HG03103 (cell line): ENCODE measurements around the gene GPR135.

Experiments
- ATAC-seq: cut with Tn5 transposase; IDR thresholded peaks from one replicate; pipeline ENCODE4 v1.9.1; 2021; ENCODE audit warnings: low read depth; ENCODE audit not compliant: unreplicated experiment

The GPR135 gene, protein sequence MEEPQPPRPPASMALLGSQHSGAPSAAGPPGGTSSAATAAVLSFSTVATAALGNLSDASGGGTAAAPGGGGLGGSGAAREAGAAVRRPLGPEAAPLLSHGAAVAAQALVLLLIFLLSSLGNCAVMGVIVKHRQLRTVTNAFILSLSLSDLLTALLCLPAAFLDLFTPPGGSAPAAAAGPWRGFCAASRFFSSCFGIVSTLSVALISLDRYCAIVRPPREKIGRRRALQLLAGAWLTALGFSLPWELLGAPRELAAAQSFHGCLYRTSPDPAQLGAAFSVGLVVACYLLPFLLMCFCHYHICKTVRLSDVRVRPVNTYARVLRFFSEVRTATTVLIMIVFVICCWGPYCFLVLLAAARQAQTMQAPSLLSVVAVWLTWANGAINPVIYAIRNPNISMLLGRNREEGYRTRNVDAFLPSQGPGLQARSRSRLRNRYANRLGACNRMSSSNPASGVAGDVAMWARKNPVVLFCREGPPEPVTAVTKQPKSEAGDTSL

DNA sequence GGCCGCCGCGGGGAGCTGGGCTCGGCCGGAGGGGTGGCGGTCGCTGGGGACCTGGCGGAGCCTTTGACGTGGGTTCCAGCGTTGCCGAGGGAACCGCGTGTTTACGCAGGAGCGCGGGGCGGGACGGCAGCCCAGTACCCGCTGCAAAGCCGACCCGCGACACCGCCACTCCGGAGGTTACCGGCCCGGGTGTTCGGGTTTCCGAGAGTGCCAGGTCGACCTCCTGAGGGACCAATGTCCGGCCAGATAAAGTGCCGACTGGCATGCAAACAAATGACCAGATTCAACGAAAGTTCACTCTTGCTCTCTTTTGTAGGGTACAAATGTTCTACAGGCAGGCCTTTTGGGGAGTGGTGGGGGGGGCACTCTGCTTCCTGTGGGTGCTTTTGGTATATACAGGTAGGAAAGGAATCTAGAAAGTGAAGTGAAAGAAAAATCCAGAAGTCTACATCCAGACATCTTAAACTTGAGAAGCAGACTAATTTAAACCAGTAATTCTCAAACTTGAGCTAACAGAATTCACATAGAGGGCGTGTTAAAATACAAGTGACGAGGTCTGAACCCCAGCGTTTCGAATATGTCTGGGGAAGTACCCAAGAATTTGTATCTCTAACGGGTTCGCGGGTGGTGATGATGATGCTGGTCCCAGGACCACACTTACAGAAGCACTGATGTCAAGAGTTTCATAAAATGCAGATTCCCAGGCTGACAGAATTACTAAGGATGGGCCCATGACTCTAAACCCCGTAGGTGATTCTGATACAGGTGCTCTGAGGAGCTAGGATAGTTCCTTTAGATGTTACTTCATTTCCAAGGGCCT is at the start of gene GPR135:
Gene GPR135 (minus strand): TSS at position 65 of the 820 bp plus-strand sequence. CDS start 154 bp downstream, outside the sequence.
- ATAC-seq, result peak; percentile 34

DNA sequence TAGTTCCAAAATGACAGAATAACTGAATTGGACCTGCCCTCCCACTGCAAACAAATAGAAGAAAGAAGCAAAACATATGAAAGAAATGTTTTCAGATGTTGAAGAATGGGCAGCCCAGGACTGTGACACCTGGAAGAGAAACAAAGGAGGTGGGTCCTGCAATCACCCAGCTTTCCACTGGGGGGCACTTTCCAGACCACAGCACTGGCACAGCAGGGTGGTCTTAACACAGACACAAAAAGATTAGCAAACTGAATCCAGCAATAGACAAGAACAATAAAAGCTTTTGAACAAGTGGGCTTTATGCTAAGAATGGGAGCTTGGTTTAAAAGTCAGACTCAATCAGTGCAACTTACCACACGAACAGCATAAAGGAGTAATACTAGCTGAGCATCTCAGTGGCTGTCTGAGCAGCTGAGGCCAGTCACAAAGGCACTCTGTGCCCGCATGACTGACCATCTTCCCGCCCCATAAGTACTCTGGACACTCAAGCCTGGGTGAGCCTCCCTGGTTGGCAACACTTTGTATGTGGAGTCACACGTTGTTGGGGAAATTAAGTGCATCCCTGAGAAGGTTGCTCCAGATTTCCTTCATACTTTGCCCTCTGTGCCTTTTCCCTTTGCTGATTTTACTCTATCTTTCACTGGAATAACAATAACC is 46.9 kb upstream of the GPR135 start:
- ATAC-seq, result no peak

DNA sequence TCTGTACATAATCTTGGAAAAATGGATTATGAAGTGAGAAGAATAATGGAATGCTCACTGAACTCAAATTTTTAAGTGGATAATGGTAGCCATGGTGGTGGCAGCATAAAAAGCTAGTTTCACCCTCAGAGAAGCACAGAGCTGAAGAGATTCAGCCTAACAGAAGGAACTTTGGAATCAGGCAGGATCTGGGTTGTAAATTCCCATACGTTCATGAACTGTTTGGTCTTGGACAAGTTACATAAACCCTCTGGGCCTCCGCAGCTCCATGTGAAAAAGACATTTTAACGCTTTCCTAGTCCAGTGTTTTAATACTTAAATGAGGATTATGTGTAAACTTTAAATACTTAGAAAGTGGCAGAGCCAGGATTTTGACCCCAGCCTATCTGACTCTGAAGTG is 45.8 kb upstream of the GPR135 start:
- no peak for ATAC-seq

DNA sequence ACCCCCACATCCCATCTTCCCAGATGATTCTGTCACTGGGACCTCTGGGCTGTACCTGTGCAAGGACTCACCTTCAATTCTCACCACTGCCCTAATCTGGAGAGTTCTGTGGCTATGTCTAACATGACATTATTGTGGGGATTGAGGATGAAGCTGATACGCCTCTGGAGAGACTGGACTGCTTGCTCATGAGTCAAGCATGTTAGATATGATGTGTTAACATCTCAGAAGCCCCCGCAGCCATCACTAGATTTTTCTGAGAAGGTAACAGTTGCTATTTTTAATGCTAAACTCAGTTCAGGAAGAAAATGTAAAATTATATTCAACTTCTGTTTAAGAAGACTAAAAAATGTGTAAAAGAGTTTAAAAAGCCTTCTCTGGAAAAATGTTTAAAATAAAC is 44.8 kb upstream of the GPR135 start:
- ATAC-seq, result no peak

DNA sequence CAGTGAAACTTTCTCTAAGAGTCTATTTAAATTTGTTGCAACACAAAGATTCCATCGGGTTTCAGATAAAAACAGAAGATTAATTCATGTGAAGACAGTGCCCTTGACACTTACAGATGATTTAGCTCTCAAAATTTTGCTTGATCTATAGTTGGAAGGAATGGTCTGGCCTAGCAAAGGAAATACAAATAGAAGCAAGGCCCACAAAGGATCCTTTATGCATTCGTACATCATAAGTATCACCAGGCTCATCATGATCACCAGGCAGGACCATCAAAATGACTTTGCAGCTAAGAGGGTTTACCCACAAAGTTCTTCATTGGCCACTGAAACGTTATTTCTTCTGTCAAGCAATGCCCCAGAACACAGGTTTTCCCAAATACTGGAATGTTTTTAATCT is 43.9 kb upstream of the GPR135 start:
- ATAC-seq, result no peak

DNA sequence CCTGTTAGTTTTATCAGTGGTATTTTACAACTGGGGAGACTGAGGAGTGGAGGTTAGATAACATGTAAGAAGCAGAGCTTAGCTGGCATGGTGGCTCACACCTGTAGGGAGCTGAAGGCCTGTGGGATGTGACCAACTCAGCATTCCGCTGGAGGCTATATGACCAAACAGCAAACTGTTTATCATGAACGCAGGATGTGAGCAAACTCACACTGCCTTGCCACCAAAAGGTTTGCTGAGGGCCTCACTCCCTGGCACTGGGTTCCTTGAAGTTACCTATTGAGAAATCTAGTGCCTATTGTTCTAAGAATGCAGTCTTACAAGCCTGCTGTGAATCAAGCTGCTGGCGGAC is 42.5 kb upstream of the GPR135 start:
- ATAC-seq, result no peak

DNA sequence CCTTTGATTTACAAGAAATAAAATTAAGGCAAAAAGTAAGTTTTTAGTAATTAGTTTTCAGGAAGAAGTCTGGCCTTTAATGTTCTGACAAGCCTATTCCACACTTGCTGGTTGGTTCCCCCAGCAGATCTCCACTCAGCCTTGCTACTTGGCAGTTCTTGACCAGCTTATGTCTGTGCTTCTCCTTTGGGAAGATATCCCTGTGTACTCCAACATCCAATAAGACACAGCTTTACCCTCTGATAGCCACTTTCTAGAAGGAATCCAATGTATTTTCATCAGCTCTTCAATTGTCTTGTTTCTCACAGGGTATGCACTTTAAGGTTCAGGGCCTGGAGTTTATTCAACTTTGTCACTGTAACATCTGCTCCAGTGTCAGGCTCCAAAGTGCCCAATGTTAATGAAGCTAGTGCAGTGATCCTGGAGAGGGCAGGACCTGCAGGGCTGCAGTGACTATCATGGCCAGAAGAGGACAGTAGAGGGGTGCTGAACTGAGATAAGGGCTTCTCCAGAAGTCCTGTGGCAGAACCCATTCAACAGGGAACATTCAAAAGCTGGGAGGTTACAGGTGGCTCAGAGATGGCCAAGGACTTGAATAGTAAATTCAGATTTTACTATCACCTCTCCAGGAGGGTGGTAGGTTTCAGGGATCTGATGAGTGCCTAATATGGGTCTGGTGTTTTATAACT is 42.0 kb upstream of the GPR135 start:
- peak; percentile 84 for ATAC-seq

DNA sequence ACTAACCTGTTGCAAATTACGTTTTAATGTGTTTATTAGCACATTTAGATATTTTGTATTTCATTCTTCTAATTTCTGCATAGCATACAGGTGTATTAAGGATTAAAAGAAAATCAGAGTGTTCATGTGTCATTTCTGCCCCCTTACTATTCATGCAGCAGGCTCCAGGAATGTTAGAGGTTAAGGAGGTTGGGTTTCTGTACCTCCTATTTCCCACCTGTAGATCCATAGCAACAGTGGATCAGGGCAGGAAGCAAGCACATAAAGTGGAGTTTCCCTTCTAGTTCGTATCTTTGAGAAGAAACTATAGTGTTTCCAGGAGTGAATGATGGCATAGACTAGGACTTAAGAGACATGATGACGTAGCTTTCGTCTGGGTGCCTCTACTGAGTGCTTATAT is 38.1 kb upstream of the GPR135 start:
- ATAC-seq, result no peak

DNA sequence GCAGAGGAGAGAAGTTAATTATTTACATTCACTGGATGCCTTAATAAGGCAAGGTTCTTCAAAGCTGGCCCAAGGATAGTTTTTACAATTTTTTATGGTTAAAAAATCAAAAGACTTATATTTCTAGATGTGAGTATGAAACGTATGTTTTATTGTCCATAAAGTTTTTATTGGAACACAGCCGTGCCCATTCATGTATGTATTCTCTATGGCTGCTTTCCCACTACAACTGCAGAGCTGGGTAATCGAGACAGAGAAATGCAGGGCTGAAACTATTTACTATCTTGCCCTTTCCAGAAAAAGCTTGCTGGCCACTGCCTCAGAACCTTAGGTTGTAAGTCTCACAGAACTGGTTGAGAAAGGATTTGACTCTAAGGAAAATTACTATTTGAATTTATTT is 35.6 kb upstream of the GPR135 start:
- ATAC-seq, result no peak

DNA sequence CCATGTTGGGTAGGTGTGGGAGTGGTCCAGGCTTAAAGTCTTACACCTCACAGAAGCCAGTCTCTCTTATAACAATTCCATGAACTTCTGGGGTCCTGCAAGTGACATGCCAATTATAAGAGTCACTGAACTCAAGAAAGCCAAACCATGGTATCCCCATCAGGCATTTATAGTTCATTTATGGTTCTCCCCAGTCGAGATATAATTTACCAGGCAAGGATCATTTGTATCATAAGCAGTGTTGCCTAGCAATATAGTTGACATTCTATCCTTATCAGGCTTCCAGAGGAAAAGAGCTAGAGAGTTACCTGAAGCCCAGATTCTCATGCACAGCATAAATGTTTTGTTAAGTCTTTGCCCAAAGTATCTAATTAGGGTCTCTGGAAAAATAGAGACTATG is 27.2 kb upstream of the GPR135 start:
- ATAC-seq, result no peak

DNA sequence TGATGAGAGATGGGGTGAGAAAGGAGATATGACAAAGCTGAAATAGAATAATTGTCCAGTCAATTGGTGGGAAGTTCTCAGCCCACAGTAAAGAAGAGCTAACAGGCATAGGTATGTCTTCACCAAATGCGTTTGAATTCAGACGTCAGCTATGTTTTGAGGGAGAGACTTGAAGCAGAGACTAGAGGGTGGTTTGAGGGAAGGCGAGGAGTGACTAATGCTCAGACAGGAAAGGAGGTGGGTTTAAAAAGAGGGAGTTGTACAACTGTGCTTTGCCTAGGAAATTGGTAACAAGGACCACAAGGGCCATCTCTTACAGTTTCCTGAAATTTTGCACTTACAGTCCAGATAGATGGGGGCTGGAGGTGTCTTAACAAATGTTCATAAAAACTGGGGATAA is 25.6 kb upstream of the GPR135 start:
- no peak for ATAC-seq

DNA sequence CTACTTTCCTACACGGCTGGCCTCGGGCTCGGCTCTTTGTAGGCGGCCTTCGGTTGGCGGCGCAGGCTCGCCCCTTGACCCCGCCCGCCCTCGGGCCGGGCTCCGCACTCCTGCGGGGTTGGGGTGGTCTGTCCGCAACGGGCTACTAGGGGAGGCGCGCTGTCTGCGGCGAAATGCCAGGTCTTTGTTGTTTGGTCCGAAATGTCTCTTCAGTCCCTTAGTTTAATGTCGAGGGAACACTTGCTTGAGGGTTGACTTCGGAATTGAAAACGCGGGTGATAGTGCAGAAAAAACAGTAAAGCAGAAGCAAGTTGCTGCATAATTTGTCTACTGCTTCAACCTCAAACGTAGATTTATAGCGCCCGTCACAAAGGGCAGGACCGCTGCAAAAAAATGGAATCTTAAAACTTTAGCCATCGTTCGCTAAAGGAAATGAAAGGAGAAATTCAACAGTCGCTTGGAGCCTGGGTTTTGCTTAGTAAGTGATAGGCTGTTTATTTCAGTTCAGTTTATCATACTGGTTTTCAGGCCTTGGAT is 19.5 kb upstream of the GPR135 start:
- ATAC-seq, result peak; percentile 41

DNA sequence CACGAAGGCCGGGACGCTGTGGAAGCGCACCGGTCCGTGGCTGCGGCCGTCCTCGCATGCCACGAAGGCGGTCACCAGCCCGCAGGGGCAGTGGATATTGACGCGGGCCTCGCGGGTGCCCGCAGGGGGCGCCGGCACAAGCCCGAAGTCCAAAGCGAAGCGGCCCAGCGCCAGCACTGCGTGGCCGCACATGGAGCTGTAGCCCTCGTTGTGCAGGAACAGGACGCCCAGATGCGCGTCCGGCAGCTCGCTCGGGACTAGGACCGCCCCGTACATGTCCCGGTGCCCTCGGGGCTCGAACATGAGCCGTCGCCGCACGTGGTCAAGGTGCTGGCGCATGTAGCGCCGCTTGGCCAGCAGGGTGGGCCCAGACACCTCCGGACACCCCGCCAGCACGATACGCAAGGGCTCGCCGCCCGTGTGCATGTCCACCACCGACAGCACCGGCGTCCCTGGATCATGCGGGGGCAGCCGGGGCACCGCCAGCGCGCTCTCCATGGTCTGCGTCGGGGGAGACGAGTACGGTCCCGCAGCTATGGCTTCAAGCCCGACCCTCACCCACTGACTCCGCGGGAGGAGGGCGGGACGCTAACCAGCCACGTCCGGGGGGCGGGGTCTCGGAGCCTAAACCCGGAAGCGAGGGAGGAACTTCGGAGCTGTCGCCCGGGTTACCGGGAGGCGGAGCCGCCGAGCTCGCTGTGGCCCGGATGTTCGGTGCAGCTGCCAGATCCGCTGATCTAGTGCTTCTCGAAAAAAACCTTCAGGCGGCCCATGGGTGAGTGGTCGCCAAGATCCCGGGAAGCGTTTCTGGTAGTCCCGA is 18.8 kb upstream of the GPR135 start, which contains the start of the genes JKAMP and L3HYPDH:
Gene JKAMP (plus strand): TSS at position 699 of the 820 bp plus-strand sequence. CDS start 73 bp downstream, at position 772.
Gene L3HYPDH (minus strand): TSS at position 590 of the 820 bp plus-strand sequence. CDS start 92 bp downstream, at position 498.
- ATAC-seq, result peak; percentile 83

DNA sequence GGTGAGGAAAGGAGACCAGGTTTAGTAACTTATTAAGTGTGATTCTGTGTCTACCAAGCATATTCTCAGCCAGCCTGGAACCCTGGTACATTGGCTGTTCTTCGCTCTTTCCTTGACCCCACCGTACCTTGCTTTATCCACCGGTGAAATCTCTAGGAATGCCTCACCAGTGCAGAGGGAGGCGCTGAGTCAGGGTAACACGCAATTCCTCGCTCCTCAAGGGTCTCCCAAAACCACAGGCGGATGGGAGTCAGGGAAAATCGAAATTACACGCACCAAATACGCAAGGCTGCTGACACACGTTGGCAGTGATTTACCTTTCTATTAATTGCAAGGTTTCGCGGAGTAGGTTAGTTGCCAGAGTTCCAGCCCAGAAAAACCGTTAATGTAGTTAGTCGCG is 18.2 kb upstream of the GPR135 start:
- no peak for ATAC-seq

DNA sequence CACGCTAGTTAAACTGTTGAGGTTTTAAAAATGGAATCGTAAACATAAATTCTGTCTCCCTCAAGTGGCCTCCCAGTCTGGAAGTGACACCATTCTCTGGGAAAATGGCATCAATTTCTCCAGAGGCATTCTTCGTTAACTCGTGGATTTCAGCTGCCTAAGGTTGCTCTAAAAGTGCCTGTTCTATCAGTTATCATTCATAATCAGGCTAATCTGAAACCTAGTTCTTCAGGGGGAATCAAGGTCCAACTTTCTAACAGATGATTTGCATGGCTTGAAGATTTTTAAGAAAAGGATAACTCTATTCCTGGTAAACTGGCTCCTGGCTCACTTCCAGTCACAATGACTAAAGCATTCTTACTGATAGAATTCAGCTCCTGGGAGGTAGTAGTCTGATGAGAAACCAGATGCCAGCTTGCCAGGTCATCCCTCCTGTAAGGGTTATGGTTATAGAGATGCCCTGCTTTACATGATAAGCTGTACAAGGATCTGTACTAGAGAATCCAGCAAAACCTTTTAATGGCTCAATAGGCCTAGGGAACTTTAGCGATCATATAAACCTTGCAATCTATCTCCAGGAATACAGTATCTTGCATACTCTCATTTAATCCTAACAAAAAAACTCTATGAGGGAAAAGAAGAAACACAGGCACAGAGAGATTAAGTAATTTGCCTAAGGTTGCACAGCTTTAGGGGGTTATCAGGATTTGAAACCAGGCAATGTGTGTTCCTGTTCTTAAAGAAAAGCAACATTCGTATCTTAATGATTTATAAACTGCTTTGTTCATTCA is 17.6 kb upstream of the GPR135 start:
- no peak for ATAC-seq

DNA sequence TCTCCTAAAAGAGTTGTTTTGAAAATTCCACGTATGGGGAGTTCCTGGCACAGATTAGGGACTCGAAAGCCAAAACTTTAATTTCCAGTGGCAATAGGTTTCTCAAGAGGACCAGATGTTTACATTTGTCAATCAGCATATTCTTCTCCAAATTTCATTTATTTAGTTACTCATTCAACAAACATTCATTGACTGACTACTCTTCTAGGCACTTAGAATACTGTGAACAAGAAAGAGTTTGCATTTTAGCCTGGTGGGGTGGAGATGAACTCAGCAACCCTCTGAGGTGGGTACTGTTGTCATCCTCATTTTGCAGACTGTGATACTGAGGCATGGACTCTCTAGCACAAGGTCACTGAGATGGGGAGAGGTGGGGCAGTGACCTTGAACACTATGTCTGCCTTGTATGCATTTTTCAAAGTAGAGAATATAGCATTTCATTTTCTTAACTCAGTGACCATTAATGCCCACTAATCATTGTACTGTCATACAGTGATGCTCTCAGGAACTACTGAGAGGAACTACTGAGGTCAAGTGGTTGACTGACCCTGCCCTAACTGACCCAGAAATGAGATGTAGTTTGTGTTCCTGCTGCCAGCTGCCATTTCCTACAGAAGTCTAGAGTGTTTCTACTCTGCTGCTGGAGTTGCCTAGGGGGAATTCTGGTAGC is 16.8 kb upstream of the GPR135 start:
- ATAC-seq, result no peak

DNA sequence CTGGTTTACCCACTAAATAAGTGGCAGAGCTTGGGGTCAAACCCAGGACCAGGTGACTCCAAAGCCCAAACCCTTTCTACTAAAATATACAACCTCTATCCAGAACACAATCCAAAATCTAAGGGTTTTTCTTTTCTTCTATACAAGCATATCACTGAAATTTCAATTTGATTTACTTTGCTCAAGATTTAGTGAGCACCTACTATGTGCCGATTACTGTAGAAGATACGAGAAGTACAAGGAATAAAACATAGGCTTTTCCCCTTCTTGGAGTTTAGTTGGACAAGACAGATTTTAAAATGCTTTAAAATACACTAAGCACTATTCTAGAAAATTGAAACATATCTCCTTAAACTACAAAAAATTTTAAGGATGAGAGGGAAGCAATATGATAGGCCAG is 16.2 kb upstream of the GPR135 start:
- ATAC-seq, result no peak

DNA sequence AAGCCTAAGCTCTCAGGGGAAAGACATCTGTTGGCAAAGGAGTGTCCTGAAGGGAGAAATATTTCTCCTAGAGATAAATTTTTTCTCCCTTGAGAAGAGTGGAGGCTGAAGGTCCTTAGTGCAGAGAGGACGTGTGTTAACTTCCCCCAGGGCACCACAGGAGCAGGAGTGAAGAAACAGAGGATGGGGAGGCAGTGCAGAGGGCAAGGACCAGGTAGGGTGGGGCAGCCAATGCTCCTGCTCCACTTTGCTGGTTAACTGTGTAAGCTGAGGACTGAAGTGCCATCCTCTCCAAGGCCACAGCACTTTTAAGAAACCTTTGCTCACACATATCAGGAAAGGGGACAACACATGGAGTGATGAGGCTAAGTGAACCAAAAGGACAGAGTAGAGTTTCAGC is 15.0 kb upstream of the GPR135 start:
- no peak for ATAC-seq
